ENCODE measurements around the gene RHEB. TPM values are rescaled to one million over a fixed set of nuclear protein-coding genes. Genes with fewer than 3 reads are reported as not detected.
"Not testable (repeated sequence)": the region's sequence is repeated elsewhere in the genome, so short reads cannot be mapped to it uniquely, and the experiment has no call there.

RHEB gene
- total and polyA plus RNA-seq, 8 donors = 18.5 to 141 (median 84.2) TPM

- no peak for DNase-seq
- intact Hi-C loops (cut with DNase I; ENCODE audit: low total_unique reads) = no loop called here
- Histone ChIP-seq H3K4me1 (peaks cover 5 to 14% (median 10%) of the 10 kb centered on the region in 4 donors), H3K36me3 (no peaks in the 10 kb centered on the region), H3K9me3 (peaks cover 0 to 2% (median 0%) of the 10 kb centered on the region in 4 donors), H3K27me3 (no peaks in the 10 kb centered on the region), H3K27ac (no peak overlapping the region), H3K4me3 (no peak overlapping the region)
- TF ChIP-seq, protein P1, sequence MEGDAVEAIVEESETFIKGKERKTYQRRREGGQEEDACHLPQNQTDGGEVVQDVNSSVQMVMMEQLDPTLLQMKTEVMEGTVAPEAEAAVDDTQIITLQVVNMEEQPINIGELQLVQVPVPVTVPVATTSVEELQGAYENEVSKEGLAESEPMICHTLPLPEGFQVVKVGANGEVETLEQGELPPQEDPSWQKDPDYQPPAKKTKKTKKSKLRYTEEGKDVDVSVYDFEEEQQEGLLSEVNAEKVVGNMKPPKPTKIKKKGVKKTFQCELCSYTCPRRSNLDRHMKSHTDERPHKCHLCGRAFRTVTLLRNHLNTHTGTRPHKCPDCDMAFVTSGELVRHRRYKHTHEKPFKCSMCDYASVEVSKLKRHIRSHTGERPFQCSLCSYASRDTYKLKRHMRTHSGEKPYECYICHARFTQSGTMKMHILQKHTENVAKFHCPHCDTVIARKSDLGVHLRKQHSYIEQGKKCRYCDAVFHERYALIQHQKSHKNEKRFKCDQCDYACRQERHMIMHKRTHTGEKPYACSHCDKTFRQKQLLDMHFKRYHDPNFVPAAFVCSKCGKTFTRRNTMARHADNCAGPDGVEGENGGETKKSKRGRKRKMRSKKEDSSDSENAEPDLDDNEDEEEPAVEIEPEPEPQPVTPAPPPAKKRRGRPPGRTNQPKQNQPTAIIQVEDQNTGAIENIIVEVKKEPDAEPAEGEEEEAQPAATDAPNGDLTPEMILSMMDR (IDR thresholded peaks at IDR 0.05) = no peak
- TF ChIP-seq POLR2A (IDR thresholded peaks at IDR 0.05) (no peak), EP300 (IDR thresholded peaks at IDR 0.05) (no peak), POLR2AphosphoS5 (IDR thresholded peaks at IDR 0.05) (no peak)
- 83 to 94% (median 93%) methylated on average over 8 of the region's 8 CpGs for WGBS, 5 donors
These were observed 4.6 kb upstream of the RHEB start for GRCh38 chr7:151524331-151524730.

GRCh38 chr7:151520419-151521261, 945 bp upstream of the RHEB start:
- peak overlapping the region; percentile 72 to 100 (median 98) for H3K27ac ChIP-seq
- H3K36me3 ChIP-seq = no peaks in the 10 kb centered on the region
- H3K4me3 ChIP-seq = peak overlapping the region; percentile 65 to 93 (median 86)
- H3K4me1 ChIP-seq = peaks cover 17 to 40% (median 32%) of the 10 kb centered on the region in 4 donors
- intact Hi-C loops (cut with DNase I; ENCODE audit: low total_unique reads) = no loop called here
- 12 to 36% (median 12%) methylated on average over 16 to 55 of the region's 55 CpGs for WGBS, 5 donors
- no peaks in the 10 kb centered on the region for H3K9me3 ChIP-seq
- DNase-seq = peak; percentile 57 to 71
- TF ChIP-seq POLR2A (IDR thresholded peaks at IDR 0.05) = no peak
- TF ChIP-seq EP300 (IDR thresholded peaks at IDR 0.05) = no peak
- TF ChIP-seq, protein P1 (IDR thresholded peaks at IDR 0.05) = no peak
- TF ChIP-seq POLR2AphosphoS5 (IDR thresholded peaks at IDR 0.05) = no peak
- no peaks in the 10 kb centered on the region for H3K27me3 ChIP-seq

DNA sequence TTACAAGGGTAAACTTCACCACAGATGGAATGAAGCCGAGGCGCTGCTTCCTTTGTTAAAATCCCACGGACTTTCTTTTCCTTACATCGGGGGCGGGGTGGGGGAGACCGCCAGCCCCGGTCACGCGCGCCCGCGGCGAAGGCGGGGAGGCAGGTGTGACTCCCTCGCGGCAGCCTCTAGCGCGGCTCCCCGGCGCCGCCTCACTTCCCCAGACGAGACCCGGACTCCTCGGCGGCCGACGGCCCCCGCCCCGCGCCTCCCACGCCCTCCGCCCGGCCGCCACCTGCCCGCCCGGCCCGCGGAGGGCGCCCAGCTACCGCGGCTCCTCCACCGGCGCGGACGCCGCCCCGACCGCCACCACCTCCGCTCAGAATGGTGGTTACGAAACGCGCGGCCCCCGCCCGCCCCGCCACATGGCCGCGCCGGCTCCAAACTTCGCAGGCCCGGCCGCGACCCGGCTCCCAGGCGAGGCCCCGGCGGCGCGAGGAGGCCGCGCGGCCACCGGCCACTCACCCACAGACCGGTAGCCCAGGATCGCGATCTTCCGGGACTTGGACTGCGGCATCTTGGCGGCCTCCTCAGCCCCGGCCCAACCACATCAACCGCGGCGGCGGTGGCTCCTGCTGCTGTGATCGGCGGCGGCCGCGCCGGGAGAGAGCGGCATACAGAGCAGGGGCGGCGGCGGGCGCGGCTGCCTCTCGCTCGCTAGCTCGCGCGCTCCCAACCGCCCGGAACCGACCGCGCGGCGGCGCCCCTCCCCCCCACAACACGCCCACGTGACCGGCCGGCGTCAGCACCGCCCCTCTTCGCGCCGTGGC, 539 bp downstream of the RHEB start:
- peaks cover 17 to 54% (median 38%) of the 10 kb centered on the region in 4 donors for H3K4me1 ChIP-seq
- H3K9me3 ChIP-seq; intact Hi-C loops (cut with DNase I; ENCODE audit: low total_unique reads); H3K36me3 ChIP-seq; H3K27me3 ChIP-seq: not testable (repeated sequence)
- H3K4me3 ChIP-seq = peak overlapping the region; percentile 75 to 93 (median 86)
- WGBS, 5 donors = 0 to 1% (median 1%) methylated on average over 15 to 110 of the region's 118 CpGs
- H3K27ac ChIP-seq = peak overlapping the region; percentile 97 to 100 (median 99)
- peak; percentile 72 to 82 for DNase-seq
- peak in 1 of 3 donors; percentile 4 for TF ChIP-seq POLR2AphosphoS5 (IDR thresholded peaks at IDR 0.05)

GRCh38 chr7:151518105-151518946, 1.4 kb downstream of the RHEB start:
- WGBS, 5 donors = 2 to 4% (median 3%) methylated on average over 36 of the region's 36 CpGs
- H3K9me3 ChIP-seq = no peaks in the 10 kb centered on the region
- H3K27me3 ChIP-seq = no peaks in the 10 kb centered on the region
- peak overlapping the region; percentile 75 to 93 (median 86) for H3K4me3 ChIP-seq
- no peaks in the 10 kb centered on the region for H3K36me3 ChIP-seq
- H3K4me1 ChIP-seq = peaks cover 17 to 60% (median 40%) of the 10 kb centered on the region in 4 donors
- TF ChIP-seq POLR2AphosphoS5 (IDR thresholded peaks at IDR 0.05) (peak in 1 of 3 donors; percentile 36), EP300 (IDR thresholded peaks at IDR 0.05) (no peak)
- H3K27ac ChIP-seq = peak overlapping the region; percentile 97 to 100 (median 99)
- DNase-seq = peak; percentile 33 to 78
- intact Hi-C loops (cut with DNase I; ENCODE audit: low total_unique reads) = no loop called here

Data from stomach (tissue), 9 donors.